ENCODE data around the gene TEKT3. TPM values are rescaled to one million over a fixed set of nuclear protein-coding genes. Genes with fewer than 3 reads are reported as not detected.

TEKT3 gene
- total RNA-seq, 1 donor: 0.36 TPM

- no peak overlapping the region for H2AFZ ChIP-seq (ENCODE audit: low read length)
- no peaks in the 10 kb centered on the region for H3K79me2 ChIP-seq (ENCODE audit: insufficient read depth, low read length)
- no peak for DNase-seq (ENCODE audit: insufficient read length, low spot score, missing footprints)
- peaks cover 6% of the 10 kb centered on the region for H3K9me3 ChIP-seq (ENCODE audit: low read depth, low read length)
- H3K4me1 ChIP-seq (ENCODE audit: insufficient read depth, low read length): no peaks in the 10 kb centered on the region
- H3K4me2 ChIP-seq (ENCODE audit: insufficient read depth, low read length): no peak overlapping the region
- no peak overlapping the region for H3K4me3 ChIP-seq (ENCODE audit: insufficient read depth, low read length)
- peaks cover 16% of the 10 kb centered on the region for H3K27me3 ChIP-seq (ENCODE audit: insufficient read depth, low read length)
- TF ChIP-seq, protein P1, sequence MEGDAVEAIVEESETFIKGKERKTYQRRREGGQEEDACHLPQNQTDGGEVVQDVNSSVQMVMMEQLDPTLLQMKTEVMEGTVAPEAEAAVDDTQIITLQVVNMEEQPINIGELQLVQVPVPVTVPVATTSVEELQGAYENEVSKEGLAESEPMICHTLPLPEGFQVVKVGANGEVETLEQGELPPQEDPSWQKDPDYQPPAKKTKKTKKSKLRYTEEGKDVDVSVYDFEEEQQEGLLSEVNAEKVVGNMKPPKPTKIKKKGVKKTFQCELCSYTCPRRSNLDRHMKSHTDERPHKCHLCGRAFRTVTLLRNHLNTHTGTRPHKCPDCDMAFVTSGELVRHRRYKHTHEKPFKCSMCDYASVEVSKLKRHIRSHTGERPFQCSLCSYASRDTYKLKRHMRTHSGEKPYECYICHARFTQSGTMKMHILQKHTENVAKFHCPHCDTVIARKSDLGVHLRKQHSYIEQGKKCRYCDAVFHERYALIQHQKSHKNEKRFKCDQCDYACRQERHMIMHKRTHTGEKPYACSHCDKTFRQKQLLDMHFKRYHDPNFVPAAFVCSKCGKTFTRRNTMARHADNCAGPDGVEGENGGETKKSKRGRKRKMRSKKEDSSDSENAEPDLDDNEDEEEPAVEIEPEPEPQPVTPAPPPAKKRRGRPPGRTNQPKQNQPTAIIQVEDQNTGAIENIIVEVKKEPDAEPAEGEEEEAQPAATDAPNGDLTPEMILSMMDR (IDR thresholded peaks at IDR 0.05; ENCODE audit: extremely low read depth, low read depth, low read length): no peak
- no peaks in the 10 kb centered on the region for H4K20me1 ChIP-seq (ENCODE audit: insufficient read depth, low read length)
- H3K36me3 ChIP-seq (ENCODE audit: insufficient read depth, low read length): no peaks in the 10 kb centered on the region
- no peak overlapping the region for H3K27ac ChIP-seq (ENCODE audit: low read depth, low read length)
Measured at GRCh38 chr17:15332338-15332737, 9.1 kb downstream of the TEKT3 start.

DNA sequence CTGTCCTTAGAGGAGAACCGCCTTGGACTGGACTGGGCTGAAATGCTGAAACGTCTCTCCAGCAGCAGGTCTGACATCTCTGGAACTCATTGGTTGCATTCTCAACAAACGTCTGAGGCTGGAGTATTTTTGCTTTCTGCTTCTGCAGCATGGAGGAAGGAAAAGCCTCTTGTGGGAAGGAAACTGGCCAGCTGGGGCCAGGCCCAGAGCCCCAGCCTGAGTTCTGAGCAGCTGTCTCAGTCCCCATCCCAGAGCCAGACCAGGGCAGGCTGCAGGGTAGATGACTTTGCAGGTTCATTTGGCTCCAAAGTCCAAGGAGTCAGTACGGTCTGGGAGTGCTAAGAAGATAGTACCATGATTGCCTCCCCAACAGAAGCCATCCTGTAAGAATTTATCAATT is 18.3 kb downstream of the TEKT3 start:
- DNase-seq (ENCODE audit: insufficient read length, low spot score, missing footprints): no peak
- Histone ChIP-seq H2AFZ (ENCODE audit: low read length) (no peak overlapping the region), H3K27me3 (ENCODE audit: insufficient read depth, low read length) (peaks cover 17% of the 10 kb centered on the region), H3K36me3 (ENCODE audit: insufficient read depth, low read length) (no peaks in the 10 kb centered on the region), H4K20me1 (ENCODE audit: insufficient read depth, low read length) (no peaks in the 10 kb centered on the region), H3K4me3 (ENCODE audit: insufficient read depth, low read length) (no peak overlapping the region), H3K79me2 (ENCODE audit: insufficient read depth, low read length) (no peaks in the 10 kb centered on the region), H3K27ac (ENCODE audit: low read depth, low read length) (no peak overlapping the region), H3K9me3 (ENCODE audit: low read depth, low read length) (no peaks in the 10 kb centered on the region), H3K4me1 (ENCODE audit: insufficient read depth, low read length) (peaks cover 6% of the 10 kb centered on the region), H3K4me2 (ENCODE audit: insufficient read depth, low read length) (no peak overlapping the region)
- TF ChIP-seq, protein P1 (IDR thresholded peaks at IDR 0.05; ENCODE audit: extremely low read depth, low read depth, low read length): no peak

DNA sequence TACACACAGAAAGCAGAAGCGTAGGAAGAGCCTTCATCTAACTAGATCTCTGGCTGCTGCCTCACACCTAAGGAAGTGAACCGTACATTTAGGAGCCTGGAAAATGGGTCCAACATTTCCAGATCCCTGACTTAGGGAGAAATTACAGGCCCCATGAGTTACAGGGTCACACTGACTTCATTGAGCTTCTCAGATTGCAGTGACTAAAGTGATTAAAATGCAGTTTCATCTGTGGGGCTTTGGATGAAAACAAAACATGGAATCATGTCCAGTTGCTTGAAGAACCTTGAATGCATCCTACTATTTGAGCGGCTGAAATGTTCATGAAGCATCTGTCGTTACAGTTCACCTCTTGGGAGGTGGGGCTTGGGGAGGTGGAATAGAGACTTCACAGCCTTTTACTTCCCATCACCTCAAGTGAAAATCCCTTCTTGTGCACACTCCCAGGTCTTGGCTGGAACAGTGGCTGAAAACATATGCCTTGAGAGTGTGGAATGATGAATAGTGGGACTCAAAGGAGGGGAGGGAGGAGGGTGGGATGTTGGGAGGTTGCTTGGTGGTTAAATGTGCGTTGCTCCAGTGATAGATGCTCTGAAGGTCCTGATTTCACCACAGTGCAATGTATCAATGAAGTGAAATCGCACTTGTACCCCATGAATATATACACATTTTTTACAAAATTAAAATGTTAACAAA is 19.7 kb downstream of the TEKT3 start:
- no peak overlapping the region for H3K4me3 ChIP-seq (ENCODE audit: insufficient read depth, low read length)
- H2AFZ ChIP-seq (ENCODE audit: low read length): peak overlapping the region; percentile 74
- H3K36me3 ChIP-seq (ENCODE audit: insufficient read depth, low read length): no peaks in the 10 kb centered on the region
- H3K79me2 ChIP-seq (ENCODE audit: insufficient read depth, low read length): no peaks in the 10 kb centered on the region
- peaks cover 18% of the 10 kb centered on the region for H3K27me3 ChIP-seq (ENCODE audit: insufficient read depth, low read length)
- H3K9me3 ChIP-seq (ENCODE audit: low read depth, low read length): no peaks in the 10 kb centered on the region
- peak; percentile 91 for DNase-seq (ENCODE audit: insufficient read length, low spot score, missing footprints)
- TF ChIP-seq, protein P1 (IDR thresholded peaks at IDR 0.05; ENCODE audit: extremely low read depth, low read depth, low read length): no peak
- no peak overlapping the region for H3K4me2 ChIP-seq (ENCODE audit: insufficient read depth, low read length)
- no peaks in the 10 kb centered on the region for H4K20me1 ChIP-seq (ENCODE audit: insufficient read depth, low read length)
- no peak overlapping the region for H3K27ac ChIP-seq (ENCODE audit: low read depth, low read length)
- peaks cover 6% of the 10 kb centered on the region for H3K4me1 ChIP-seq (ENCODE audit: insufficient read depth, low read length)

DNA sequence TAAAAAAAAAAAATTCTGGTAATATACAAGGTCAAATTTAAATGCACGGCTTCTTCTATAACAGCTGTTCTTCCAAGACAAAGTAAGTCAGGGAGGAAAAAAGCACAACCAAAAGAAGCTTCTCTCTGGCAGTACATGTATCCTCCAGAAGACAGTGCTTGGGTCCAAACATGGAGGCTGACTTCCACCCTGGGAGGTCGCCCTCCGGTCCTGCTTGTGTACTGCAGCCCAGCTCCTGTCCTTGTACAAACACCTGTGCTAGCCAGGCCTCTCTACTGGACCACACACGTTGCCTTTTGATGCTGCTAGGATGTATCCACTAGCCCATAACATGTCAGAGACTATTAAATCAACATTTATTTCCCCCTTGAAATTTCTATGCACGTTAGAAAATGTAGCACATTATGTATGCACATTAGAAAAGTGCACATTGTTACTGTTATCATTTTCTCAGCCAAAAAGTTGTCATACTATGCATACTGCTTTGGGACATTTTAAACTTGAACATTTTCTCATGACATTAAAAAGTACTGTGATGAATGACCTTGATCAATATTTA is 21.9 kb downstream of the TEKT3 start:
- DNase-seq (ENCODE audit: insufficient read length, low spot score, missing footprints): no peak
- H3K79me2 ChIP-seq (ENCODE audit: insufficient read depth, low read length): no peaks in the 10 kb centered on the region
- no peak overlapping the region for H2AFZ ChIP-seq (ENCODE audit: low read length)
- H3K9me3 ChIP-seq (ENCODE audit: low read depth, low read length): no peaks in the 10 kb centered on the region
- no peak overlapping the region for H3K4me2 ChIP-seq (ENCODE audit: insufficient read depth, low read length)
- no peak overlapping the region for H3K27ac ChIP-seq (ENCODE audit: low read depth, low read length)
- no peak overlapping the region for H3K4me3 ChIP-seq (ENCODE audit: insufficient read depth, low read length)
- H4K20me1 ChIP-seq (ENCODE audit: insufficient read depth, low read length): no peaks in the 10 kb centered on the region
- TF ChIP-seq, protein P1 (IDR thresholded peaks at IDR 0.05; ENCODE audit: extremely low read depth, low read depth, low read length): no peak
- H3K4me1 ChIP-seq (ENCODE audit: insufficient read depth, low read length): peaks cover 6% of the 10 kb centered on the region
- H3K36me3 ChIP-seq (ENCODE audit: insufficient read depth, low read length): no peaks in the 10 kb centered on the region
- peaks cover 14% of the 10 kb centered on the region for H3K27me3 ChIP-seq (ENCODE audit: insufficient read depth, low read length)

Measured in osteoblast (primary cell).